Measurements from ENCODE around the gene MYCBP2.
A peak's percentile ranks its signal among the peaks of the same experiment; 100 is the strongest.

The MYCBP2 gene

DNA sequence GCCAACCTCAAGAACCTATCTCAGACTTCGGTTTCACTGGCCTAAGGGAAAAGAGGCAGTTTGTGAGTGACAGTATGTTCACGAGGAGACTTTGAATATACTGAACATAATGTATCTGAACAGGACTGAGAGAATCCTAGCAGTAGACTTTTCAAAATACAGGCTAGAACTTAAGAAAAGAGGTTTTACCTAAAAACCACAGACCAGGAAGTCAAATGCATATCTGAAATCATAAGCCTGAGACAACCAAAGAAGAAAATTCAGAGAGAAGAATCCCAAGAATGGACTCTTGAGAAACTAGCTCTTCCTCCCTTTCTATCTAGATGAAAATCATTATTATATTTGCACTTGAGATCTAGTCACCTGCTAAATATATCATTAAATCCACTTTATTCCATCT lies 17.6 kb downstream of the MYCBP2 start:
- Histone ChIP-seq H3K4me1 (peaks cover 0 to 81% (median 41%) of the 10 kb centered on the region in 4 donors), H3K4me3 (no peak overlapping the region), H3K9me3 (no peaks in the 10 kb centered on the region), H3K27me3 (no peaks in the 10 kb centered on the region), H3K27ac (peak overlapping the region in 1 of 2 donors; percentile 19), H3K36me3 (no peaks in the 10 kb centered on the region)
- TF ChIP-seq, protein P1, sequence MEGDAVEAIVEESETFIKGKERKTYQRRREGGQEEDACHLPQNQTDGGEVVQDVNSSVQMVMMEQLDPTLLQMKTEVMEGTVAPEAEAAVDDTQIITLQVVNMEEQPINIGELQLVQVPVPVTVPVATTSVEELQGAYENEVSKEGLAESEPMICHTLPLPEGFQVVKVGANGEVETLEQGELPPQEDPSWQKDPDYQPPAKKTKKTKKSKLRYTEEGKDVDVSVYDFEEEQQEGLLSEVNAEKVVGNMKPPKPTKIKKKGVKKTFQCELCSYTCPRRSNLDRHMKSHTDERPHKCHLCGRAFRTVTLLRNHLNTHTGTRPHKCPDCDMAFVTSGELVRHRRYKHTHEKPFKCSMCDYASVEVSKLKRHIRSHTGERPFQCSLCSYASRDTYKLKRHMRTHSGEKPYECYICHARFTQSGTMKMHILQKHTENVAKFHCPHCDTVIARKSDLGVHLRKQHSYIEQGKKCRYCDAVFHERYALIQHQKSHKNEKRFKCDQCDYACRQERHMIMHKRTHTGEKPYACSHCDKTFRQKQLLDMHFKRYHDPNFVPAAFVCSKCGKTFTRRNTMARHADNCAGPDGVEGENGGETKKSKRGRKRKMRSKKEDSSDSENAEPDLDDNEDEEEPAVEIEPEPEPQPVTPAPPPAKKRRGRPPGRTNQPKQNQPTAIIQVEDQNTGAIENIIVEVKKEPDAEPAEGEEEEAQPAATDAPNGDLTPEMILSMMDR (IDR thresholded peaks at IDR 0.05), result no peak
- no peak for DNase-seq
- intact Hi-C loops (cut with DNase I; ENCODE audit: low total_unique reads), result no loop called here

DNA sequence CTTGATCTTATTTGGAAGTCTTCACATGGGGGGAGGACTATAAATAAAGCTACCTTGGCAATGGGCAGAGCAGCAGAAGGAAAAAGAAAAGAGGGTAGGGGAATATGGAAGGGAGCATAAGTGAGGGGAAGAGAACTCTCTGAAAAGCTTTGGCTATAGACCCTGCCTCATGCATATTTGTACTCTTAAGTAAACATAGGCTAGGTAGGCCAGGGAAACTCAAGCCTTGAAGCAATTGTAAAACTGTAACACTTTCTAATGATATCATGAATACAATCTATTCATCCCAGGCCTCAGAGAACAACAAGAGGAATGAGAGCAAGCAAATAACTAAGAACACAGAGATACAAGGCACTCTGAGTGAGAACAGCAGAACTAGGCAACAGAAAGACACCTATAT lies 20.4 kb downstream of the MYCBP2 start:
- no peaks in the 10 kb centered on the region for H3K36me3 ChIP-seq
- intact Hi-C loops (cut with DNase I; ENCODE audit: low total_unique reads), result no loop called here
- no peak overlapping the region for H3K4me3 ChIP-seq
- TF ChIP-seq, protein P1 (IDR thresholded peaks at IDR 0.05), result no peak
- no peaks in the 10 kb centered on the region for H3K27me3 ChIP-seq
- peaks cover 0 to 69% (median 41%) of the 10 kb centered on the region in 4 donors for H3K4me1 ChIP-seq
- DNase-seq, result no peak
- H3K9me3 ChIP-seq, result no peaks in the 10 kb centered on the region
- peak overlapping the region; percentile 38 to 53 for H3K27ac ChIP-seq

DNA sequence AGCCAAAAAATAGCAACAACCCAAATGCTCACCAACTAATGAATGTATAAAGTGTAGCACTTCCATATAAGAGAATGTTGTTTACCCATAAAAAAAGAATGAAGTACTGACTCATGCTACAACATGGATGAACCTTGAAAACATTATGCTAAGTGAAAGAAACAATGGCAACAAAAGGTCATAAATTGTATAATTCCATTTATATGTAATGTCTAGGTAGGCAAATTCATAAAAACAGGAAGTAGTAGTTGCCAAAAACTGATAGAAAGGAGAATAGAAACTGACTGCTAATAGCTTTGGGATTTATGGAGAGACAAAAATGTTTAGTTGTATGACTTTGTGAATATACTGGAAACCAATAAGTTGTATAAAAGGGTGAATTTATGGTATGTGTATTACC lies 21.6 kb downstream of the MYCBP2 start:
- intact Hi-C loops (cut with DNase I; ENCODE audit: low total_unique reads), result no loop called here
- Histone ChIP-seq H3K4me3 (no peak overlapping the region), H3K4me1 (peaks cover 0 to 69% (median 34%) of the 10 kb centered on the region in 4 donors), H3K9me3 (no peaks in the 10 kb centered on the region), H3K36me3 (no peaks in the 10 kb centered on the region), H3K27ac (peak overlapping the region in 1 of 2 donors; percentile 53), H3K27me3 (no peaks in the 10 kb centered on the region)
- no peak for DNase-seq
- TF ChIP-seq, protein P1 (IDR thresholded peaks at IDR 0.05), result no peak

DNA sequence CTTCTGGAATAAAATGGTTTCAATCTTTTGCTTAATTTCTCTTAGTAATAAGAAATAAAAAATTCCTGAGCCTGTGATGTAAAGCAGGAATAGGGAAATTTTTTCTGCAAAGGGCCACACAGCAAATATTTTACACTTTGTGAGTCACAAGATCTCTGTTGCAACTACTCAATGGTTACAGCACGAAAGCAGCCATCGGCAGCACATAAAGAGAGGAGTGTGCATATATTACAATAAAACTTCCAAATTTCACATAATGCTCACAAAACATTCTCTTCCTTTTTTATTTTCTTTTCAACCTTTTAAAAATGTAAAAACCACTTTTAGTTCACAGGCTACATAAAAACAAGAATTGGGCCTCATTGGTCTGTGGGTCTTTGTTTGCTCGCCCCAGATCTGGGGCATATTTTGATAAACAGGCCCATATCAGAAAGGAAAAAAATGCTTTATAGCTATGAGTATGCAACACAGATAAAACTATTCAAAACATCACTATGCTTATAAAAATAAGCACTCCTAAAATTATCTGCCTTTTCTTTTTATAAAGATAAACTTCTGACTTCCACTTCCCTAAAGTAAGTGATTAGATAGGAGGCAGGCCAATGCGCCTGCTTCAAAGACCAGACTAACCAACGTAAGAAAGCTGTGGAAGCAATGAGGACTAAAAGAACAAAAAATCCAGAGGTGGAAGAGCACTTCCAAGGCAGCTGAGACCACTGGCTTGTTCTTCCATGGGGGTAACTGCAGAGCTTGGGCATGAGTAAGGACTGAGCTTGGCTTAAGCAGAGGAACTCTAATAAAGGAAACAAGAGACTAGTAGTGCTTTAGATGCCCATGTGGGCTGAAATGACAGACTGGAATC lies 26.5 kb downstream of the MYCBP2 start:
- Histone ChIP-seq H3K4me1 (peaks cover 0 to 53% (median 13%) of the 10 kb centered on the region in 4 donors), H3K4me3 (no peak overlapping the region), H3K27me3 (no peaks in the 10 kb centered on the region), H3K27ac (peak overlapping the region; percentile 21 to 65), H3K9me3 (no peaks in the 10 kb centered on the region), H3K36me3 (peaks cover 0 to 6% (median under 1%) of the 10 kb centered on the region in 3 donors)
- intact Hi-C loops (cut with DNase I; ENCODE audit: low total_unique reads), result no loop called here
- TF ChIP-seq, protein P1 (IDR thresholded peaks at IDR 0.05), result no peak
- no peak for DNase-seq

DNA sequence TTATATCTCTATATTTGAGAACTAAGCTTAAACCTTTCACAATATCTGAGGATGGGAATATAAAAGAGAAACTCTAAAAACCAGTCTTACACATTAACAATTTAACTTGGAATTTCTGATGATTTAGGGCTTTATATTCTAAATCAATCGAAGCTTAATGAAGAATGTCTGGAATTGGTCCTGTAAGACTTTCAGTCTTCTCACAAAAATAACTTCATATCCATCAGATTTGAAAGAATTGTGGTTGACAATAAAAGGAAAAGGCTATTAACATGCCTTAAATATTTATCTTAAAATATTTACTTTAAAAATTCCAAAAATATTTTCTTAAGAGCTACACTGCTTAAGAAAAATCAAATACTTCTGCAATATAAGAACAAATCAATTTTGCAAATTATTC lies 27.3 kb downstream of the MYCBP2 start:
- Histone ChIP-seq H3K4me1 (peaks cover 0 to 46% (median 12%) of the 10 kb centered on the region in 4 donors), H3K27ac (peak overlapping the region in 1 of 2 donors; percentile 65)
- TF ChIP-seq, protein P1 (IDR thresholded peaks at IDR 0.05), result no peak

More for the DNA sequence above, 27.3 kb downstream of the MYCBP2 start:
- H3K9me3 ChIP-seq, result no peaks in the 10 kb centered on the region
- intact Hi-C loops (cut with DNase I; ENCODE audit: low total_unique reads), result no loop called here
- no peak for DNase-seq
- no peak overlapping the region for H3K4me3 ChIP-seq
- H3K27me3 ChIP-seq, result no peaks in the 10 kb centered on the region
- peaks cover 4 to 15% (median 9%) of the 10 kb centered on the region in 3 donors for H3K36me3 ChIP-seq

Measured in tibial artery (tissue), 4 donors.